HG03039 (cell line): ENCODE results near the gene PIGU.
"Not testable (repeated sequence)": the region's sequence is repeated elsewhere in the genome, so short reads cannot be mapped to it uniquely, and the experiment has no call there.

ENCODE experiments used
- ATAC-seq: cut with Tn5 transposase; IDR thresholded peaks from one replicate; pipeline ENCODE4 v1.9.1; 2021; ENCODE audit warnings: mild to moderate bottlenecking, moderate library complexity; ENCODE audit not compliant: unreplicated experiment

PIGU gene

GRCh38 chr20:34516247-34517113 lies 160.4 kb downstream of the PIGU start, which contains the start of gene DYNLRB1:
Gene DYNLRB1 (plus strand): TSS chr20:34516422. CDS start chr20:34516459, 37 bp downstream.
- ATAC-seq = peak; percentile 65

GRCh38 chr20:34515484-34516246 lies 161.2 kb downstream of the PIGU start:
- peak; percentile 39 for ATAC-seq

GRCh38 chr20:34514897-34515483 lies 161.9 kb downstream of the PIGU start:
- no peak for ATAC-seq

- ATAC-seq = not testable (repeated sequence)
These were observed 162.9 kb downstream of the PIGU start for GRCh38 chr20:34514034-34514433.

GRCh38 chr20:34512955-34513419 lies 163.9 kb downstream of the PIGU start:
- no peak for ATAC-seq

- no peak for ATAC-seq
These were observed 164.5 kb downstream of the PIGU start for GRCh38 chr20:34512266-34512954.

- ATAC-seq = no peak
These were observed 165.0 kb downstream of the PIGU start for GRCh38 chr20:34511891-34512265.

- ATAC-seq = no peak
These were observed 166.3 kb downstream of the PIGU start for GRCh38 chr20:34510575-34510974.
